Measurements from ENCODE around the gene FAM131A. TPM values are rescaled to one million over a fixed set of nuclear protein-coding genes. Genes with fewer than 3 reads are reported as not detected.

FAM131A gene
- total RNA-seq, 4 donors from 2014 or later = 19.1 to 30.8 (median 25.9) TPM

DNA sequence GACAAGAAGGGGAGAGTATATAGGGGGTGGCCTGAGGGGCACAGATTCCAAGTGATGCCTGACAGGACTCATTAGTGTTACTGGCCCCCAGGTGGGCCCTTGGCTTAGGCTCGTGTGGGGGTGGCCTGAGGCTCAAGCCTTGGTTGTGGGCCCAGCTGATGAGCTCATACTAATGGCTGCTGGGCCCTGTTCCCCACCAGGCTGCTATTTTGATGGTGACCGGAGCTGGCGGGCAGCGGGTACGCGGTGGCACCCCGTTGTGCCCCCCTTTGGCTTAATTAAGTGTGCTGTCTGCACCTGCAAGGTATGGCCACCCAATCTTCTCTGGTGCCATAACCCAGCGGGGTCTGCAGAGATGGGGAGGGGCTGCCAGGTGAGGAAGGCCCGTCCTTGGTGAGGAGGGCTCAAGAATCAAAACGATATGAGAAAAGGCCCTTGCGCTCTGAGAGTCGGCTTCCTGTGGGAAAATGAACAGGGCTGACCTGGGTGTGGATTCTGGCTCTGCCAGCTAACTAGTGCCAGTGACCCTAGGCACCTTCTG, 49.8 kb downstream of the FAM131A start:
- DNase-seq (ENCODE audit: low spot score) (no peak), ATAC-seq (ENCODE audit: low FRiP score) (no peak)
- TF ChIP-seq, protein P1, sequence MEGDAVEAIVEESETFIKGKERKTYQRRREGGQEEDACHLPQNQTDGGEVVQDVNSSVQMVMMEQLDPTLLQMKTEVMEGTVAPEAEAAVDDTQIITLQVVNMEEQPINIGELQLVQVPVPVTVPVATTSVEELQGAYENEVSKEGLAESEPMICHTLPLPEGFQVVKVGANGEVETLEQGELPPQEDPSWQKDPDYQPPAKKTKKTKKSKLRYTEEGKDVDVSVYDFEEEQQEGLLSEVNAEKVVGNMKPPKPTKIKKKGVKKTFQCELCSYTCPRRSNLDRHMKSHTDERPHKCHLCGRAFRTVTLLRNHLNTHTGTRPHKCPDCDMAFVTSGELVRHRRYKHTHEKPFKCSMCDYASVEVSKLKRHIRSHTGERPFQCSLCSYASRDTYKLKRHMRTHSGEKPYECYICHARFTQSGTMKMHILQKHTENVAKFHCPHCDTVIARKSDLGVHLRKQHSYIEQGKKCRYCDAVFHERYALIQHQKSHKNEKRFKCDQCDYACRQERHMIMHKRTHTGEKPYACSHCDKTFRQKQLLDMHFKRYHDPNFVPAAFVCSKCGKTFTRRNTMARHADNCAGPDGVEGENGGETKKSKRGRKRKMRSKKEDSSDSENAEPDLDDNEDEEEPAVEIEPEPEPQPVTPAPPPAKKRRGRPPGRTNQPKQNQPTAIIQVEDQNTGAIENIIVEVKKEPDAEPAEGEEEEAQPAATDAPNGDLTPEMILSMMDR (IDR thresholded peaks at IDR 0.05) = no peak

DNA sequence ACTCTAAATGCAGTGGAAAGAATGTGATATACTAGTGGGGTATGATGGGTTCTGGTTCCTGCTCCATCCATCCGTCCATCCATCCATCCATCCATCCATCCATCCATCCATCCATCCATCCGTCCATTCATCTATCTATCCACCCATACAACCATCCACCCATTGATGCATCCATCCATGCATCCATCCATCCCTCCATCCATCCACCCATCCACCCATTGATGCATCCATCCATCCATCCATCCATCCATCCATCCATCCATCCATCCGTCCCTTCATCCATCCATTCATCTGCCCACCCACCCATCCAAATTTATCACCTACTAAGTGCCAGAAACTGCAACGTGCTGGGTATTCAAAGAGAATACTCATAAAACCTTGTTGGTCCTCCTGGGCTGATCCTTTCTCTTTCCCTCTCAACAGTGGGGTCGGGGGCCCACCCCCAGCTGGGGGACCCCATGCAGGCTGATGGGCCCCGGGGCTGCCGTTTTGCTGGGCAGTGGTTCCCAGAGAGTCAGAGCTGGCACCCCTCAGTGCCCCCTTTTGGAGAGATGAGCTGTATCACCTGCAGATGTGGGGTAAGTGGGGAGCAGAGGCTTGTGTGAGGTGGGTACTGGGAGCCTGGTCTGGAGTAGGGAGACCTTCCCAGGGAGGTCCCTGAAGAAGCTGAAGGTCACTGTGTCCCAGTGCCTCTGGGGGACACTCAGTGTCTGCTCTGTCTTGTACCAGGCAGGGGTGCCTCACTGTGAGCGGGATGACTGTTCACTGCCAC, 51.0 kb downstream of the FAM131A start:
- no peak for ATAC-seq (ENCODE audit: low FRiP score)
- TF ChIP-seq, protein P1 (IDR thresholded peaks at IDR 0.05) = no peak
- DNase-seq (ENCODE audit: low spot score) = no peak

DNA sequence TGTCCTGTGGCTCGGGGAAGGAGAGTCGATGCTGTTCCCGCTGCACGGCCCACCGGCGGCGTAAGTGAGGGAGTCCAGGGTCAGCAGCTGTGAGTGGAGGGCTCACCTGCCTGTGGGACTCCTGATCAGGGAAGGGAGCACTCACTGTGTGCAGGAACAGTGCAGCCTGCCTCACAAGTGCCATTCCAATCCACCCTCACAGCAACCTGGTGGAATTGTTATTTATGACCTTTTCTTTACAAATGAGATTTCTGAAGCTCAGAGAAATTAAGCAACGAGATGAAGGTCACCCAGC, 51.5 kb downstream of the FAM131A start:
- ATAC-seq (ENCODE audit: low FRiP score) (no peak), DNase-seq (ENCODE audit: low spot score) (no peak)
- TF ChIP-seq, protein P1 (IDR thresholded peaks at IDR 0.05) = no peak

DNA sequence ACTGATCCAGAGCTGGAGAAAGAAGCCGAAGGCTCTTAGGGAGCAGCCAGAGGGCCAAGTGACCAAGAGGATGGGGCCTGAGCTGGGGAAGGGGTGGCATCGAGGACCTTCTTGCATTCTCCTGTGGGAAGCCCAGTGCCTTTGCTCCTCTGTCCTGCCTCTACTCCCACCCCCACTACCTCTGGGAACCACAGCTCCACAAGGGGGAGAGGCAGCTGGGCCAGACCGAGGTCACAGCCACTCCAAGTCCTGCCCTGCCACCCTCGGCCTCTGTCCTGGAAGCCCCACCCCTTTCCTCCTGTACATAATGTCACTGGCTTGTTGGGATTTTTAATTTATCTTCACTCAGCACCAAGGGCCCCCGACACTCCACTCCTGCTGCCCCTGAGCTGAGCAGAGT, 52.0 kb downstream of the FAM131A start:
- ATAC-seq (ENCODE audit: low FRiP score) (no peak), DNase-seq (ENCODE audit: low spot score) (no peak)

DNA sequence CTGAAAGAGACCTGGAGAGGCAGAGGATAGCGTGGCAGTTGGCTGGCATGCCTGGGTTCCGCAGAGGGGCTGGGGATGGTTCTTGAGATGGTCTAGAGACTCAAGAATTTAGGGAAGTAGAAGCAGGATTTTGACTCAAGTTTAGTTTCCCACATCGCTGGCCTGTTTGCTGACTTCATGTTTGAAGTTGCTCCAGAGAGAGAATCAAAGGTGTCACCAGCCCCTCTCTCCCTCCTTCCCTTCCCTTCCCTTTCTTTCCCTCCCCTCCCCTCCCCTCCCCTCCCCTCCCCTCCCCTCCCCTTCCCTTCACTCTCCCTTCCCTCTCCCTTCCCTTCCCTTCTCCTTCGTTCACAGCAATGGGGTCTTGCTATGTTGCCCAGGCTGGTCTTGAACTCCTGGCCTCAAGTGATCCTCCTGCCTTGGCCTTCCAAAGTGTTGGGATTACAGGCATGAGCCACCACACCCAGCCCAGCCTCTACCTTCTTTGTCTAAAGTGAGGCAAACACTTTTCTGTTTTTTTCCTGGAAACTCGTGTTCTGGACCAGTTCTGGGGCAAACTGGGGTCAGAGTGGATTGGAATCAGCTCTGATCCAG, 52.6 kb downstream of the FAM131A start:
- TF ChIP-seq, protein P1 (IDR thresholded peaks at IDR 0.05) = no peak
- no peak for DNase-seq (ENCODE audit: low spot score)
- no peak for ATAC-seq (ENCODE audit: low FRiP score)

More for the DNA sequence above, 52.0 kb downstream of the FAM131A start:
- TF ChIP-seq, protein P1 (IDR thresholded peaks at IDR 0.05) = no peak

DNA sequence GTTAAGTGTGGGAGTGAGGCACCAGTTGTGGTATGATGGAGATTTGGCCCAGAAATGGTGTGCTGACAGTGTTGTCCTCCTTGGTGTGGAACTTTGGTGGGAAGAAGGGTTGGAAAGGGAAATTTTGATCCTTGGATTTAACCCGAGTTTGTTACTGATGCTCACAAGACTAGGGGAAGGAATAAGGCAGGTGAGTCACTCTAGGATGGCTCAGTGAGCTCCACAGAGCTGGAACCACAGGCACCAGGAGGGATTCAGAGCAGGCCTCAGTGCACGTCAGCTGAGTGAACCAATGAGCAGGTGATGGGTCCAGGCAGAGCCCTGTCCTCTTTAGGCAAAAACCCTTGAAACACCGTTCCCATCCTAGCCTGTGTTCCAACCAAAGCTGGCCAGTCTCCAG, 53.9 kb downstream of the FAM131A start:
- no peak for ATAC-seq (ENCODE audit: low FRiP score)
- DNase-seq (ENCODE audit: low spot score) = no peak
- TF ChIP-seq, protein P1 (IDR thresholded peaks at IDR 0.05) = no peak

DNA sequence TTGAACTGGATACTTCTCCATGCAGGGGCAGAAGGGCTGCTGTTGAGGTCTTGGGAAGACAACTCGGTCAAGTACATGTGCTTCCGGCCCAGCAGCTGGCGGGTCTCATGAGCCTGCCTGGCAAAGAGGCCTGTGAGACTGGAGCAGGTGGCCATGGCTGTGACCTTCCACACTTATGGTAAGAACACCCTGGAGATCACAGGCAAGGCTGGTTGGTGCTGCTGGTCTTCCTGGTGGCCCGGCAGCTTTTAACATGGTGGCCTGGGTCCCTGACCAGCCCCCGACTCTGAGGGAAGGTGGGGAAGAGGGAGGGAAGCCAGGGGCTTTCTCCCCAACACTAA, 57.9 kb downstream of the FAM131A start:
- no peak for ATAC-seq (ENCODE audit: low FRiP score)

More for the DNA sequence above, 57.9 kb downstream of the FAM131A start:
- no peak for DNase-seq (ENCODE audit: low spot score)
- TF ChIP-seq, protein P1 (IDR thresholded peaks at IDR 0.05) = no peak

Data from omental fat pad (tissue), 4 donors.